IPS-11a (cell line): ENCODE data around the gene RAB31.
"Not testable (repeated sequence)": the region's sequence is repeated elsewhere in the genome, so short reads cannot be mapped to it uniquely, and the experiment has no call there.

ENCODE experiments used
- H3K4me3 ChIP-seq: one replicate; pipeline ENCODE4 v1.5.1; 2013; ENCODE audit warnings: low read depth, low read length, control low read depth

The RAB31 gene

DNA sequence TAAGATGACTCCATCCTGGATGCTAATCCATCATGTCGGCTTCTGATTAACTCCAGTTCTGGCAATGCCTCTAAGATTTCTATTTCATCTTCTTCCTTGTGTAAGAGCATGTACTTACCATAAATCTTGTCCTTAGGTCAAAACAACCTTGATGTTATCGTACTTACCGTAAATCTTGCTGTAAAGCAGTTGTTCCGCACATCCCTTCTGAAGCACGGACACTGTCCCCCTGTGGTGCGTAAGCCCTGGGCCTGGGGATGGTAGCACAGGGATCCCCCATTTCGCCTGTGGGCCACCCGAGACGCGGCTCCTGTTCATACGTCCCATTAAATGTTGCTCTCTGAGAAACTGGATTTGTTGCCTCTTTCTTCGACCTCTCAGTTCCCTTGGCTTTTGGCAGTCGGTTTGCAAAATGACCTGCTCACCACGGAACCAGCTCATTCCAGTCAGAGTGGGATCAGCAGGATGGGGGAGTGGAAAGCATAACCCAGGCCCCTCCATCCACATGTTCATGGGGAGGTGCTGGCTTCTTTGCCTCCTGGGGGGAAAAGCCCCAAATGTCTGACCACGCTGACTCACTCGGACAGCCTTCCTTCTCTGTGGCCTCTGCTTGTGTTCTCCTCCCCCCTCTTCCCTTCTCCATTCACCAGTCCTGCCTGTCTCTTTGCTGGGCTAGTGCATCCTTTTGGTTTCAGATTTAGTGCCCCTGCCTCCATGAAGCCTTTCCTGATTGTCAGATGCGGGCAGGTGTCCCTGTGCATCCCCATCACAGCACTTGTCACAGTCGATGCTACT is 49.9 kb downstream of the RAB31 start:
- H3K4me3 ChIP-seq, result no peak overlapping the region

DNA sequence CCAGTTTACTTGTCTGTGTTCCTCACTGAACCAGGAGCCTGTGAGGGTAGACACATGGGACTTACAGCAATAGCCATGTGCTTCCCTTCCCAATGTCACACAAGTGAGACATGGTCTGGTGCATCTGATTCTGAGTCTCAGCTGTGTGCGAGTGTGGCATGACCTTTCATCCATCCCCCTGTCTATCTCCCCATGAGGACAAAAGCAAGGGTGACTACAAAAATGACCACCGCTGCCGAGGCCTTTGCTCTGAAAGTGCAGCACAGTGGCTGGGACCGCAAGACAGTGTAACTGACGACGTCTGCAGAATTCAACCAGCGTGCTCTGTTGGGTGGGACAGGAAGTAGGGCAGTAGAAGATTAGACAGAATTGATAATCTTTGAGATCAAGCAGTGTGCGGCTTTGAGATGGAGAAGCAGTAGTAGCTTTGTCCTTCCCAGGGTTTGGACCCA is 50.5 kb downstream of the RAB31 start:
- H3K4me3 ChIP-seq, result no peak overlapping the region

DNA sequence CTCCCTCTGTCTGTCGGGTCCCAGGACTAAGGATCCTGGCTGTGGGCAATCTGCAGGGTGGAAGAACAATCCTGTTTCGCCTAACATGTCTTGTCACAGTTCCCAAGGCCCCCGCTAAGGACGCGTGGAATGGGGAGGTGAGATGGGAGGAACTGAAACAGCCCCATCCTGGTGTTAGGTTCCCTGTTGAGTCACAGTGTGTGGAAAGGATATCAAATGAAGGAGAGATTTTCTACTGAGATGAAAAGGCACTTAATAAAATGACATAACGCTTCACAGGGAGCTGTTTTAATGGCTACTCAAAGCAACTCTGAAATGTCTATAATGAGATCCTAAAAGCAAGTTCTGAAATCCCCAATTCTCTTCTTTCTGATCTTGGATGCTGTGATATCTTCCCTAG is 52.5 kb downstream of the RAB31 start:
- no peak overlapping the region for H3K4me3 ChIP-seq

DNA sequence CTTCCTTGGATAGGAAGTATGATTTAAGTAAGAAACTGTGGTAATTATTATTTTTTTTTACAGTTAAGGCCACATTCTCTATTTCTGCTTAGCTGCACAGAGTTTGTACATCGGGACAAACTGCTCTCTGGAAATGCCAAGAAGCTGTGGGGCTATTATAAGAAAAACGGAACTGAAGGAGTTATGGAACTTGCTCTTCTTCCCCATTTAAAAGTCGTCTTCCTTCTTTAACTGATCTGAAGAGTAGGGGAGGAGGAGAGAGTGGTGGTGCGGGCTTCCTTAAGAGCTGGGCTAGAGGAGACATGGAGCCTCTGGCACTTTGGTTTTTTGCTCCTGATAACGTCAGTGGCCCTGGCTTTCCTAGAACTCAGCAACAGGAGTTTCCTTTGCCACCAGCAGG is 54.4 kb downstream of the RAB31 start:
- H3K4me3 ChIP-seq, result no peak overlapping the region

DNA sequence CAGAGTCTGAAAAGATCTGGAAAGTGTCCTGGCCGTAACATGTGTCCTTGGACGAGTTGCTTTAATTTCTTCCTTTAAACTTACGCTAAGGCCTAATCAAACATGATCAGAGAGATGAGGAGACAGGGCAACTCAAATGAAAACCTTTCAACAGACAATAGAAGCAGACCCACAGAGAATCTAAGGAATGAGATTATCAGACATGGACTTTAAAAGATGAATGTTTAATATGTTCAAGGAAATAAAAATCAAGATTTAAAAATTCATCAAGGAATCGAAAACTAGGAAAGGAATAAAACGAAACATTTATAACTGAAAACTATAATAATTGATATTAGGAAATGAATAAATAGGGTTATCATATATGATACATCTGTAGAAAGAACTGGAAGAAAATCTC is 55.1 kb downstream of the RAB31 start:
- H3K4me3 ChIP-seq, result no peak overlapping the region

DNA sequence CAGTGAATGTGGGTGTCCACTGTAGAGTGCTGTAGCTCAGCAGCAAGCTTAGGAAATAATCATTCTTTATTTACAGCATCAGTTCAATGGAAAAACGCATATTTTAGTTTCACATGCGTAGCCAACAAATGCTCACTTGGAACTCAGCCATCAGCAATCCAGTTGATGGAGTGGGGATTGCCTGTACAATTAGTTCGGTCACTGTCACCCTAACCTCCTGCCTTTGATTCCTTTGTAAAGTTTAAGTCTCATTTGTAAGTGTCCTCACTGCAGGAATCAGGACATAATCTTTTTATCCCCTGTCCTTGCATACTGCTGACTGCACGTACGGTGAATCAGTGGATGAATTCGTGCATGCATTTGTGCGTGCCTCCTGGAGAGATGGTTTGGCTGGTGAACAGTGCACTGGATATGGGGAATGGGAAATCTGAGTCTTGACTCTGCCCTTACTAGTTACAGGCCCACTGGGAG is 55.9 kb downstream of the RAB31 start:
- H3K4me3 ChIP-seq, result no peak overlapping the region

DNA sequence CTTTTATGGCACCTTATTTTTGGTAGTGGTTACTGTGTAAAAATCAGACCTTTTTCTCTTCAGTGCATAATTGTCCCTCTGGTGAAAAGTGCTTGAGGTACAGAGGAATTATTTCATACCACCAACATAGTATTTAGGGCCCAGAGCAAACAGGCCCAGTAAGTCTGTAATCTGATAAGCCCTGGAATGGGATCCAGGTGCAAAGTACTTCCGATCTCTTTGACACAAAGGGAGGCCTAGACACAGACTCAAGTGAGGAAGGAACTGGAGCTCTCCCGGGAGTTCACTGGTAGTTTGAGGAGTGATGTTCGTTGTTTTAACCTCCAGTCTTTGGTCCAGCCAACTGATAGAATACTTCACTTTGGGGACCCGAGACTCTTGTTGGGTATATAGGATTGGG is 57.4 kb downstream of the RAB31 start:
- H3K4me3 ChIP-seq, result no peak overlapping the region

DNA sequence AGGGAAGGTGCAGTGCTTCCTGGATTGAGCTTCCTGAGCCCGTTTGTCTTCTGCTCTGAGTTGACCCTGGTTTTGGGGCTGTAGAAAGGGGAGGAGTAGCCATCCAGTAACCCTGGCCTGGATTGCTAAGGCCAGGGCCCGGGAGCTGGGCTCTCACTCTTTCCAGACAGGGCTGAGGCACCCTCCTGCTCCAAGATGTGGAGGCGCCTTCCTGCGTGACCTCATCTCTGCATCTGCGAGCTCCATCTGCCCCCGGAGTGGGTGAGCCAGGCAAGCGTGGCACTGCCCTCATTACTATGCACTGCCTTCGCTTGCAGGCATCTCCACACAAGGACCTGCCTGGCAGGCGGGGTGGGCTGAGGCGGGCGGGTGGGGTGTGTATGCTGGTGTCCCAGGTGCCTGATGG is 58.0 kb downstream of the RAB31 start:
- H3K4me3 ChIP-seq, result no peak overlapping the region

DNA sequence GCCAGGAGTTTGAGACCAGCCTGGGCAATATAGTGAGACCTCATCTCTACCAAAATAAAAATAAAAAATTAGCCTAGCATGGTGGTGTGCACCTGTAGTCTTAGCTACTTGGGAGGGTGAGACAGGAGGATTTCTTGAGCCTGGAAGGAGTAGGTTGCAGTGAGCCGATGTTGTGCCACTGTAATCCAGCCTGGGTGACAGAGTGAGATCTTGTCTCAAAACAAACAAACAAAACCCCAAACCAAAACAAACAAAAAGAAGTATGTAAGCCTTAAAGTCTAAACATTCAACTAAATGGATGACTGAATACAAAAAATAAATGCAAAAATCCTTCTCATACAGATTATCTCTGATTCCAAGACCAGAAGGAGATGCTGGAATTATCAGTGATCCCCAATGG is 58.6 kb downstream of the RAB31 start:
- no peak overlapping the region for H3K4me3 ChIP-seq

DNA sequence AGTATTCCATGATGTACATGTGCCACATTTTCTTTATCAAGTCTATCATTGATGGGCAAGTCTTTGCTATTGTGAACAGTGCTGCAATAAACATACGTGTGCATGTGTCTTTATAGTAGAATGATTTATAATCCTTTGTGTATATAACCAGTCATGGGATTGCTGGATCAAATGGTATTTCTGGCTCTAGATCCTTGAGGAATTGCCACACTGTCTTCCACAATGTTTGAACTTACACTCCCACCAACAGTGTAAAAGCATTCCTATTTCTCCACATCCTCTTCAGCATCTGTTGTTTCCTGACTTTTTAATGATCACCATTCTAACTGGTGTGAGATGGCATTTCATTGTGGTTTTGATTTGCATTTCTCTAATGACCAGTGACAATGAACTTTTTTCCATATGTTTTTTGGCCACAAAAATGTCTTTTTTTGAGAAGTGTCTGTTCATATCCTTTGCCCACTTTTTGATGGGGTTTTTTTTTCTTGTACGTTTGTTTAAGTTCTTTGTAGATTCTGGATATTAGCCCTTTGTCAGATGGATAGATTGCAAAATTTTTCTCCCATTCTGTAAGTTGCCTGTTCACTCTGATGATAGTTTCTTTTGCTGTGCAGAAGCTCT is 60.1 kb downstream of the RAB31 start:
- H3K4me3 ChIP-seq, result not testable (repeated sequence)

DNA sequence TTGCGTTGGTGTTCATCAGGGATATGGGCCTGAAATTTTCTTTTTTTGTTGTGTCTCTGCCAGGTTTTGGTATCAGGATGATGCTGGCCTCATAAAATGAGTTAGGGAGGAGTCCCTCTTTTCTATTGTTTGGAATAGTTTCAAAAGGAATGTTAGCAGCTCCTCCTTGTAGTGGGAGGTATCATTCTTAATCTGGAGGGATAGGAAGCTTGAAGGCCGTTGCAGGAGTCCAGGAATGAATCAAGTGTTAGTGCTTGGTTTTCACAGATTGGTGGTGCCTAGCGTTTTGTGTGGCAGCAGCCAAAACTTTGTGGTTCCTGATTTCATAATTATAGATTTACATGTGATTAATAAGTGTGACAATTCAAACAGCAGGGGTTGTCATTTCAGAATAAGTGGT is 62.0 kb downstream of the RAB31 start:
- not testable (repeated sequence) for H3K4me3 ChIP-seq

DNA sequence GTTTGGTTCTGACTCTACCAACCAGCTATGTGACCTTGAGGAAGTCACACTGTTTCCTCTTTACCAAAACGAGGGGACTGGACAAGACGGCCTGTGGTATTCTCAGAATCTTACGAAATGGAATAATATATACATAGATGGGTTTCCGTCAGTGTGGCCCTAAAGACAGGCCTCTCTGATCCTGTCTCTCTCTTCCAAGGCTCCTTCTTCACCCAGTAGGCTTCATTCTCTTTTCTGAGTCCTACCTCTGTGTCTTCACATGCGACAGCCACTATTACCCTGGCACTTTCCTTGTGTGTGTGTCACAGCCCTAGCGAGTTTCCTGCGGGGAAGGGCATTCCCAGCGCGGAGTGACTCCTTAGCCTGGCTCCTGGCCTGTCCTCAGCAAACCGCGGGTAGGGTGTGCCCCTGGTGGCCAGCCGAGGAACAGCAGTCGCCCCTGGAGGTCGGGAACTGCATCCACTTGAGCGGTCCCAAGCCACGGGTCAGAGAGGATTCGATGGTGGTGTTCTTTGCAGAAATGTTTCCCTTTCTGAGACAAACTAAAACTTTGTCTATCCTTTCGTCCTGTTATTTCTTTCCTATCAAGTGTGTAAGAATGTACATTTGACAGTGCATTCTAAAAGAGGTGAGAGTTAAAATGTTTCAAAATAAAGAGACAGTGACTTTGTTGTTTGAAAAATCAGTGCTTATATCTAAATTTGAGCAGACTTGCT is 63.3 kb downstream of the RAB31 start:
- no peak overlapping the region for H3K4me3 ChIP-seq

DNA sequence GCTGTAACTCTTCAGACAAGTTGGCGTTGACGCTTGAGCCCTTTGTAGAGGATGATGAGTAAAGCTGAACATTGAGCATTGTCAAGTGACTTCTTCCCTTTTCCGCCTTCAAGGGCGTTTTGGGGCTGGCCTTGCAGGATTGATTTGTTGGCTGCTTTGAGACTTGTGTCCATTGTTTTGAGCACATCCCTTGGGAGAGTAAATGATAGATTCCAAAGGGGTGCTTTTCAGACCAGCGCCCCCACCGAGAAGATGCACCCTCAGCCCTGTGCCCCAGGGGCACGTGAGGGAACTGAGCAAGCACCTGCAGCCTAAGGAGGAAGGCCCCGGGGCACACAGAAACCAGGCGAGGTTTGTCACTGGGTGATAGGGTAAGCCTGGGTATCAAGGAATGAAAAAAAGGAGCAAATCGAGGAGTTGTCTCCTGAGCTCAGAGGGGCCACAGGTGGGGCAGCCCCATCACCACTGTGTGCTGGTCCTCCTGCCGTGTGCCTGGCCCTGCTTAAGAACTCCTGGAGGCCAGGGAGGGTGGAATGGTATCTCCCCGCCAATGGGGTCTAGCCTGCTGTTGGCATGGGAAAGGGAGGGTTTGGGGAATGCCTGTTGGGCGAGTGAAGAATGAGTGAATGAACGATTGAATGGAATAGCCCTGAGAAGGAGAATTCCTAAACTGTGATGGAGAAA is 64.0 kb downstream of the RAB31 start:
- H3K4me3 ChIP-seq, result no peak overlapping the region

DNA sequence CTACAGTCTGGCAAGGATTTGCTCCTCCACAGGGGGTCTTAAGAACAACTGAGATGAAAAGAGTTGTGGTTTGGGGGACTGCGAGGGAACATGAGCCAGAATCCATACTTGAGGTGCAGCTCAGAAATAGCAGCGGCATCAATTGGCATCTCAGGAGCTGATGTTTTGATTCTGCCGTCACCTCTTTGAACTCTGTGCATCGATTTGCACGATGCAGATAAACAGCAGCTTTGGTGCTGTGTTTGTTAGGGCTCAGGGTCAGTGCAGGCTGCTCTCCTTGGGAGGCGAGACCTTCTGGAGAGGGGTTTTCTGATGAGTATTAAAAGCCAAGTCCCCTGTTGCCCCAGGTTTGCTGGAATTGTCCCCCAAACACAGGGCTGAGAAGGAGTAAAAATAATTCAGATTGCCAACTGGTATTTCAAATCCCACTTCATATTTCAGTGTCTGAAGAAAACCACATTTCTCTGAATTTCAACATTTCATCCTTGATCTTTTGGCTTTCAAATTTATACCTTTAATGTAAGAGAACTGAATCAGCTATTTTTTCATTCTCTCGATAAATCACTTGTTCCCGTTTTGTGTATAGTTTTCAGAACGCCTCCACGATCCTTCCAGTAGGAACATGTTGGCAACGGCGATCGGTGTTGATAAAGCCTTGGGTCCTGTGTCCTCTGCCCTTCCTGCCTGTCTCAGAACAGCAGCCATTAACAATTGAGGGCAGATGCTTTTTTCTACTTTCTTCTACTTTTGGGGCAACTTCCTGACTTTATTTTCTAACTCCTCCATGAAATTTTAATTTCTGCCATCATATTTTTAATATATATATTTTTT is 65.0 kb downstream of the RAB31 start:
- no peak overlapping the region for H3K4me3 ChIP-seq

DNA sequence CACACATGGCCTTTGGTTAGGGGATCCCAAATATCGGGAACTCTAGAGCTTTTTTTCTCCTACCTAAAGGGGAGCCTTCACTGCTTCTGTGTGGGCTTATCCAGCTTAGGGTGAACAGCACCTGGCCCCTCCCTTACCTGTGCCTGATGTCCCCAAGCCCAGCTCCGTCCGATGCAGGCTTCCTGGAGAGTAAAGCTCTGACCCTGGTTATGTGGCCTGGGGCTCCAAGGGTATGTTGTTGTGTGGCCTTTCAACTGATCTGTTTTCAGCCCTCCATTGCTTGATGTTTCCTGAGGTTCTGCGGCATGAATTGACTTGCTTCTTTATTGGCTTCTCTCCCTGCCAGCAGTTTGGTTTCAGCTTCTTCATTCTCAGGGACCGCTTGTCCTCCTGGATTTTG is 66.0 kb downstream of the RAB31 start:
- no peak overlapping the region for H3K4me3 ChIP-seq

DNA sequence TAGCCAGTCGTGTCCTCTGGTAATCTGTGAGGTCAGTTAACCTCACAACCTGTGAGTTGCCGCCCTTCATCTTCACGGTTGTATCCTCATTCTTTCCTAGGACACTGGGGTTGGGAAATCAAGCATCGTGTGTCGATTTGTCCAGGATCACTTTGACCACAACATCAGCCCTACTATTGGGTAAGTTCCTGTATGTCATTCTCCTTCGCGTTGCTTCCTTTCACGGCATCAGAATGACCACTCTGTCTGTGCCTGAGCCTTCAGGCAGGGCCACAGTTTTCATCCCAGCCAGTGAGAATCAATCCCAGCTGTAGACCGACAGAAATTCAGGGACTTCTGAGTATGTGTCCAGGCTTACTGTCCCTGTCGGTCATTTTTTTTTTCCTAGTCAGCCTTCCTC is 67.1 kb downstream of the RAB31 start:
- no peak overlapping the region for H3K4me3 ChIP-seq

DNA sequence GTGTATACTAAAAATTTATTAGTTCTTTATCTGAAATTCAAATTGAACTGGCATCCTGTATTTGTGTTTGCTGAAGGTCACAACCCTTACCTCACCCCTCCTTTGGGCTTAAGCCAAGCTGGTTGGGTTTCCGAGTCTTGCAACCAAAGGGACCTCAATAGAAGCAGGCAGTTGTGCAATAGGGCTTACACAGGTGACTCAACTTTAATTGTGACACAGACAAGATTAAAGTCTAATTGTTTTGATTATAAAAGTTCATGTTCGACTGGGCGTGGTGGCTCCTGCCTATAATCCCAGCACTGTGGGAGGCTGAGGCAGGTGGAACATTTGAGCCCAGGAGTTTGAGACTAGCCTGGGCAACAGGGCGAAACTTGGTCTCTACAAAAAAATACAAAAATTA is 71.5 kb downstream of the RAB31 start:
- no peak overlapping the region for H3K4me3 ChIP-seq

DNA sequence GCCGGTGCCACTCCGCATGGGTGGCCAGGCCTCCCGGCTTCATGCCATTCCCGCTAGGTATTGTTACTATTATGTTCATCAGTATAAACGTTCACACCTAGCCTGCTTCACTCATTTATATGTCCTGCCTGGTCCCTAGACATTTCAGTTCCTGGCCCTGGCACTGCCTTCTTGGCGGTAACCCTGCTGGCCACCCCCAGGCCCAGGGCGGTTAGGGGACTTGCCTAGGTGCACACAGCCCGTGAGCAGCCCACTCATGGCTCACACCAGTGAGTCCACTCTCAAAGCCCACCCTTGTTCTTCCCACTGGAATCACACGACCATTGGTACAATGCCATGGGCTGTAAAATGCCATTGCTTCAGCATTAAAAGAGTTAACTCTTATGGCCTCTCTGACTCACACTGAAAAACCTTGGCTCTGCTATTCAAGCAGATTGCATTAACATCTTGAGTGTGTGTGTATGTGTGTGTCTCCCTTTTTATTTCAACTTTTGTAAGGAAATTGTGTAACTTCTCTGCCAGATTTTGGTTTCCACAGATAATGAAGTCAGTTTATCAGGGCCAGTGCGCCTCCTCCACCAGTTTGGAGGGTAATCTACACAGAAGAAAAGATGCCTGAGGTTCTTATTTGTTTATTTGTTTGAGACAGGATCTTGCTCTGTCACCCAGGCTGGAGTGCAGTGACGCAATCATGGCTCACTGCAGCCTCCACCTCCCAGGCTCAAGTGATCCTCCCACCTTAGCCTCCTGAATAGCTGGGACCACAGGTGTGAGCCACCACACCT is 74.2 kb downstream of the RAB31 start:
- H3K4me3 ChIP-seq, result no peak overlapping the region

DNA sequence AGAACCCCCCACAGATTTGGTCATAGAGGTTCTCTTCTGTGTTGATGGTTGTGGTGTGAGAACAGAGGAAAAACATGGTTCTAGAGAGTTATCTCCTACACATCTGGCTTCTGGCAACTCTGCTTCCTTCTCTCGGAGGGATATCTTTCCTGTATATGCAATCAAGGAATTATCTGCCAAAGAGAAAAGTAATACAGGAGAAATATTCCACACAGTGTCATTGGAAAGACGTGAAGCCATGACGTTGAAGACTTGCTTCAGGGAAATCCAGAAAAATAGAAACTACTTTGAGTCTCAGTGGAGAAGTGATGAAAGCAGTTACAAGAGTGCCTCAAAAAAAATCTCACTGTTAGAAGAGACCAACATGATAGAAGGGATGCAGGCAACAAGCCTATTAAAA is 78.5 kb downstream of the RAB31 start:
- no peak overlapping the region for H3K4me3 ChIP-seq

DNA sequence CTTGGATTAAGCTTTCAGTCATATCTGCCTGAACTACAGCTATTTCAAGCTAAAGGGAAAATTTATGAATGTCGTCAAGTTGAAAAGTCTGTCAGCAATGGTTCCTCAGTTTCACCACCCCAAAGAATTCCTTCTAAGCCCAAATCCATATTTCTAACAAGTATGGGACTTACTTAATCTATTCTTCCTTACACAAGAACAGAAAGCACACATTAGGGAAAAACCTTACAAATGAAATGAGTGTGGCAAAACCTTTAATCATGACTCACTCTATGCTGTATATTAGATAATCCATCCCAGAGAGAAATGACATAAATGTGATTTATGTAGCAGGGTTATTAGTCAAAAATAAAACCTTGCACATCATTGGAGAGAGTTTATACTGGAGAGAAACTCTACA is 78.9 kb downstream of the RAB31 start:
- no peak overlapping the region for H3K4me3 ChIP-seq
